OCI-LY1 (cell line): ENCODE data around the gene SPANXN1.
"Not testable (repeated sequence)": the region's sequence is repeated elsewhere in the genome, so short reads cannot be mapped to it uniquely, and the experiment has no call there.

Source experiments
- H2AFZ ChIP-seq: fragments of 200-600 bp; sonication (generic), shearing (Covaris generic); 2 replicates; pipeline ENCODE4 v1.6.0; 2014; ENCODE audit warnings: antibody characterized with exemption, mild to moderate bottlenecking, low read length
- H3F3A ChIP-seq: fragments of 200-600 bp; sonication (generic), shearing (Covaris generic); 2 replicates; pipeline ENCODE4 v1.6.0; 2014; ENCODE audit warnings: mild to moderate bottlenecking, antibody characterized with exemption, low read length, moderate library complexity; ENCODE audit not compliant: insufficient read depth
- H3K27ac ChIP-seq: fragments of 200-600 bp; sonication (generic); 2 replicates; pipeline ENCODE4 v1.5.1; 2014; ENCODE audit warnings: low read length, mixed run types, mild to moderate bottlenecking, low read depth; ENCODE audit not compliant: poor library complexity, severe bottlenecking
- H3K27me3 ChIP-seq: fragments of 200-600 bp; sonication (generic); 2 replicates; pipeline ENCODE4 v1.6.0; 2014; ENCODE audit warnings: antibody characterized with exemption, mild to moderate bottlenecking, low read length, moderate library complexity; ENCODE audit not compliant: insufficient read depth
- H3K36me3 ChIP-seq: fragments of 200-600 bp; sonication (generic); 2 replicates; pipeline ENCODE4 v1.6.1; 2014; ENCODE audit warnings: mild to moderate bottlenecking, antibody characterized with exemption, low read length, moderate library complexity, mixed read lengths; ENCODE audit not compliant: insufficient read depth
- H3K4me1 ChIP-seq: fragments of 200-600 bp; sonication (generic); 2 replicates; pipeline ENCODE4 v1.5.1; 2014; ENCODE audit warnings: mild to moderate bottlenecking, low read length, moderate library complexity; ENCODE audit not compliant: insufficient read depth, severe bottlenecking
- H3K4me2 ChIP-seq: fragments of 200-600 bp; sonication (generic), shearing (Covaris generic); 2 replicates; pipeline ENCODE4 v1.6.1; 2014; ENCODE audit warnings: low read length
- H3K4me3 ChIP-seq: fragments of 200-600 bp; sonication (generic); 2 replicates; pipeline ENCODE4 v1.5.1; 2014; ENCODE audit warnings: low read length, low read depth, mild to moderate bottlenecking, mixed read lengths; ENCODE audit not compliant: poor library complexity, severe bottlenecking
- H3K79me2 ChIP-seq: fragments of 200-600 bp; shearing (Covaris generic); 2 replicates; pipeline ENCODE4 v1.6.1; 2016; ENCODE audit warnings: mixed run types, low read length, mixed read lengths; ENCODE audit not compliant: insufficient read depth
- H3K9ac ChIP-seq: fragments of 200-600 bp; sonication (generic), shearing (Covaris generic); 2 replicates; pipeline ENCODE4 v1.6.1; 2014; ENCODE audit warnings: mild to moderate bottlenecking, low read length, mixed read lengths
- H3K9me2 ChIP-seq: fragments of 200-600 bp; sonication (generic), shearing (Covaris generic); 2 replicates; pipeline ENCODE4 v1.6.1; 2014; ENCODE audit warnings: low read depth, mild to moderate bottlenecking, low read length, mixed read lengths
- H3K9me3 ChIP-seq: fragments of 200-600 bp; shearing (Covaris generic); 2 replicates; pipeline ENCODE4 v1.6.1; 2014; ENCODE audit warnings: low read length, mixed read lengths
- H4K20me1 ChIP-seq: fragments of 200-600 bp; sonication (generic), shearing (Covaris generic); 2 replicates; pipeline ENCODE4 v1.6.0; 2016; ENCODE audit warnings: mild to moderate bottlenecking, low read length; ENCODE audit not compliant: insufficient read depth
- CTCF ChIP-seq: fragments of 200-600 bp; sonication (generic), shearing (Covaris generic); IDR thresholded peaks from 2 replicates; pipeline ENCODE4 v1.5.1; 2017; ENCODE audit warnings: mild to moderate bottlenecking, antibody characterized with exemption, low read length, moderate library complexity, mixed read lengths
- EZH2 ChIP-seq: fragments of 200-600 bp; sonication (generic), shearing (Covaris generic); IDR thresholded peaks from 2 replicates; pipeline ENCODE4 v1.8.0; 2017; ENCODE audit warnings: borderline replicate concordance, mixed run types, mild to moderate bottlenecking, antibody characterized with exemption, low read length, moderate library complexity, mixed read lengths

Gene SPANXN1

DNA sequence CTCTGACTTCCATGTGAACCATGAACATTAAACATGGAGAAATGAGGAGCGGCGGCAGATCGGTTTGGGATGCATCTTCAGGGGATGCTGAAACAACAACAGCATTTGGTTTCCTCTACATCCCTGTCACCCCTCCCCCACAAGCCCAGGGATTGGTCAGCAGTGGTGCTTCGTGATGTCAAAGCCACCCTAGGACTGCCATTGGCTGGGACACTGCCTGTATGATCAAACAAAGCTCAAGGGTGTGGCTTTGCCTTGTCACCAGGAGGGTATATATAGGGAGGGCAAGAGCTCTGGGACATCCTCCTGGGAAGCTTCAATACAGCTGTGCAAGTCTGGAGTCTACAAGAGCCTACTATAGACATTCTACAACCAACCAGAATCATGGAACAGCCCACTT lies at the start of gene SPANXN1:
Gene SPANXN1 (plus strand): TSS at position 301 of the 400 bp plus-strand sequence. CDS start 84 bp downstream, at position 385.
- H3K27me3 ChIP-seq, H2AFZ ChIP-seq, H3K4me3 ChIP-seq, H3F3A ChIP-seq, H3K79me2 ChIP-seq, H3K36me3 ChIP-seq, H3K4me1 ChIP-seq, H3K9me3 ChIP-seq, H3K27ac ChIP-seq, H3K4me2 ChIP-seq, H4K20me1 ChIP-seq, H3K9me2 ChIP-seq, H3K9ac ChIP-seq: not testable (repeated sequence)

DNA sequence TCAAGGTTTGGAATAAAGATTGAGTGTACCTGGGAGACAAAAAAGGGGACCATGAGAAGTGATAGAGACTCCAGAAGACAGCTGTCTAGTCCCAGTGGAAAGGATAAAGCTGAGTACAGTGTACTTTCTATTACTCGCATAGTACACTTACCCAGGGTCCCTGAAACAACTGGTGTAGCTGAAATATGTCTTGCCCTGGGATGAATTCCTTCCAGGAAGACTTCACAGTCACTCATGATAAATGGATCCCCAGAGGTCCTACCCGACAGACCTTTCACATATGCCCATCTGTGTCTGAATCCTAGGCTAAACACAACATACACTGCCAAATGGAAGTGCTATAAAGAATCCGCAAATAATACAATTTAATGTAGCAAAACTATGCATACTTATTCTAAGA lies 48.2 kb upstream of the SPANXN1 start:
- H3K9me2 ChIP-seq, result no peaks in the 10 kb centered on the region
- TF ChIP-seq EZH2 (no peak), CTCF (no peak)
- H3K9ac ChIP-seq, result no peak overlapping the region
- no peak overlapping the region for H2AFZ ChIP-seq
- H3K4me2 ChIP-seq, result no peak overlapping the region
- H3K36me3 ChIP-seq, result no peaks in the 10 kb centered on the region
- H3K9me3 ChIP-seq, result no peaks in the 10 kb centered on the region
- H3K4me1 ChIP-seq, result no peaks in the 10 kb centered on the region
- no peak overlapping the region for H3K4me3 ChIP-seq
- H3K27ac ChIP-seq, result no peak overlapping the region
- no peaks in the 10 kb centered on the region for H3K79me2 ChIP-seq
- H3F3A ChIP-seq, result no peaks in the 10 kb centered on the region
- H3K27me3 ChIP-seq, result no peaks in the 10 kb centered on the region
- no peaks in the 10 kb centered on the region for H4K20me1 ChIP-seq

DNA sequence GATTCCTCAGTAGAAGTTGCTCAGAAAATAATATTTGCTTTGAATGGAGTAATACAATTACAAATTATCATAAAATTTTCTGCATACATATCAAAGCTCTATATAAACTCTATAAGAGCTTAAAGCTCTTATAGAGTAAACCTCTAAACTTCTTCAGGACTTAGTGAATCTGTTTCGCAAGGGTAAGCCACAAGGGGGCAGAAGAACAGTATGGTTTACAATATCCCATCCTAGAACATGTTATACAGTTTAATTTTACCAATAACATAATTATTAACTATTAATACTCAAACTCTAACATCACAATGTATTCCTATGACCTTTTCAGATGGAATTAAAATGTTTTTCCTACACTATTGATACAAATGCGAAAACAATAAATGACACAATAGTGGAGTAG lies 33.8 kb upstream of the SPANXN1 start:
- Histone ChIP-seq H3K9me3 (no peaks in the 10 kb centered on the region), H3K9ac (no peak overlapping the region), H3K4me2 (no peak overlapping the region), H3F3A (no peaks in the 10 kb centered on the region), H4K20me1 (no peaks in the 10 kb centered on the region), H3K9me2 (no peaks in the 10 kb centered on the region), H3K36me3 (no peaks in the 10 kb centered on the region), H3K4me1 (no peaks in the 10 kb centered on the region), H2AFZ (no peak overlapping the region), H3K4me3 (no peak overlapping the region), H3K27ac (no peak overlapping the region), H3K79me2 (no peaks in the 10 kb centered on the region), H3K27me3 (no peaks in the 10 kb centered on the region)
- no peak for TF ChIP-seq EZH2
- TF ChIP-seq CTCF, result peak; percentile 37

GRCh38 chrX:145292218-145292617 lies 44.9 kb downstream of the SPANXN1 start:
- no peaks in the 10 kb centered on the region for H3K79me2 ChIP-seq
- no peaks in the 10 kb centered on the region for H4K20me1 ChIP-seq
- no peak overlapping the region for H3K4me2 ChIP-seq
- H3K9me3 ChIP-seq, result no peaks in the 10 kb centered on the region
- H3F3A ChIP-seq, result no peaks in the 10 kb centered on the region
- H3K4me3 ChIP-seq, result no peak overlapping the region
- H3K27me3 ChIP-seq, result no peaks in the 10 kb centered on the region
- H3K4me1 ChIP-seq, result no peaks in the 10 kb centered on the region
- TF ChIP-seq CTCF (no peak), EZH2 (no peak)
- no peak overlapping the region for H3K9ac ChIP-seq
- no peak overlapping the region for H3K27ac ChIP-seq
- no peaks in the 10 kb centered on the region for H3K36me3 ChIP-seq
- H2AFZ ChIP-seq, result no peak overlapping the region
- no peaks in the 10 kb centered on the region for H3K9me2 ChIP-seq
